ENCODE data around the gene KHK. TPM values are rescaled to one million over a fixed set of nuclear protein-coding genes. Genes with fewer than 3 reads are reported as not detected.
A peak's percentile ranks its signal among the peaks of the same experiment; 100 is the strongest.

The KHK gene
- total RNA-seq, 1 donor = 1.7 TPM

DNA sequence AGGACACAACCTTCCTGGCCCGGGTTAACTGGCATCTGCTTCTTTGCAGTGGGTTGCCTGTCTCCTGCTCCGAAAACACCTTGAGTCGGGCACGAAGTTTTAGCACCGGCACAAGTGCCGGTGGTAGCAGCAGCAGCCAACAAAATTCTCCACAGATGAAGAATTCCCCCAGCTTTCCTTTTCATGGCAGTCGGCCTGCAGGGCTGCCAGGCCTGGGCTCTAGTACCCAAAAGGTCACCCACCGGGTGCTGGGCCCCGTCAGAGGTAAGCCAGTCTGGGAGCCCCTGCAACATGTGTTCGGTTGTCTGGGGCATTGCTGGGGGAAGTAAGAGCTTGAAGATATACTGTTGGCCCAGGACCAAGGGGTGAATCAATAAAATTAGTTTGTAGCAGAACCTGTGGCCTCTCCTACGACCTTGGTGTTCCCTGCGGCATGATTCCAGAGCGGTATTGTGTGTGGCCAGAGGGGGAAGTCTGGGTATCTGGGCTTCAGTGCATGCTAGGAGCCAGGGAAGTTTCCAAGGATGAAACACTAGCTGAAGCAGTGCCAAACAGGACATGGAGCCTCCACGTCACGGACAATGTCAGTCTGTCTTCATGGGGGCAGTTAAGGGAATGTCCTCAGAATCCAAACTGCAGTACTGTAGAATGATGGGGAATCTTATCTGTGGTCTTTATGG lies 27.3 kb upstream of the KHK start:
- DNase-seq (ENCODE audit: low read depth) = no peak
- TF ChIP-seq, protein P1, sequence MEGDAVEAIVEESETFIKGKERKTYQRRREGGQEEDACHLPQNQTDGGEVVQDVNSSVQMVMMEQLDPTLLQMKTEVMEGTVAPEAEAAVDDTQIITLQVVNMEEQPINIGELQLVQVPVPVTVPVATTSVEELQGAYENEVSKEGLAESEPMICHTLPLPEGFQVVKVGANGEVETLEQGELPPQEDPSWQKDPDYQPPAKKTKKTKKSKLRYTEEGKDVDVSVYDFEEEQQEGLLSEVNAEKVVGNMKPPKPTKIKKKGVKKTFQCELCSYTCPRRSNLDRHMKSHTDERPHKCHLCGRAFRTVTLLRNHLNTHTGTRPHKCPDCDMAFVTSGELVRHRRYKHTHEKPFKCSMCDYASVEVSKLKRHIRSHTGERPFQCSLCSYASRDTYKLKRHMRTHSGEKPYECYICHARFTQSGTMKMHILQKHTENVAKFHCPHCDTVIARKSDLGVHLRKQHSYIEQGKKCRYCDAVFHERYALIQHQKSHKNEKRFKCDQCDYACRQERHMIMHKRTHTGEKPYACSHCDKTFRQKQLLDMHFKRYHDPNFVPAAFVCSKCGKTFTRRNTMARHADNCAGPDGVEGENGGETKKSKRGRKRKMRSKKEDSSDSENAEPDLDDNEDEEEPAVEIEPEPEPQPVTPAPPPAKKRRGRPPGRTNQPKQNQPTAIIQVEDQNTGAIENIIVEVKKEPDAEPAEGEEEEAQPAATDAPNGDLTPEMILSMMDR (IDR thresholded peaks at IDR 0.05; ENCODE audit: insufficient read depth, low read length) = no peak
- no peak overlapping the region for H3K4me3 ChIP-seq (ENCODE audit: low read depth, low read length)

DNA sequence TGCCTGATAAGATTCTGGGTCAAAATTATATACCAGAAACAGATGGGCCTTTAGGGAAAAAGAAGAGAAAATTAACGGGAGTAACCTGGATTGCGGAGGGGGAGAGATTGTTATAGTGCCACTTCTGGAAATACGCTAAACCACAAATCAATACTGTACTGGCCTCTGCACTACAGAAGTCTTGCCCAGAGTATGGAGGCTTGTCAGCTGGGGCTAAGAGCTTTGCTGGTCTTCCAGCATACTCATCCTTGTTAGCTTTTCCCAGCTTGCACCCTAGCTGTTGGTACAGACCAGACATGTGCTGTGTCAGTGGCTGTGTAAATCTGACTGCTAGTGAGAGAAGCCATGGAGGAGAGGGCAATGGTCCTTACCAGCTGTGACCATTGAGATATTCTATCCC lies 26.2 kb upstream of the KHK start:
- DNase-seq (ENCODE audit: low read depth) = no peak
- TF ChIP-seq, protein P1 (IDR thresholded peaks at IDR 0.05; ENCODE audit: insufficient read depth, low read length) = no peak
- no peak overlapping the region for H3K4me3 ChIP-seq (ENCODE audit: low read depth, low read length)

DNA sequence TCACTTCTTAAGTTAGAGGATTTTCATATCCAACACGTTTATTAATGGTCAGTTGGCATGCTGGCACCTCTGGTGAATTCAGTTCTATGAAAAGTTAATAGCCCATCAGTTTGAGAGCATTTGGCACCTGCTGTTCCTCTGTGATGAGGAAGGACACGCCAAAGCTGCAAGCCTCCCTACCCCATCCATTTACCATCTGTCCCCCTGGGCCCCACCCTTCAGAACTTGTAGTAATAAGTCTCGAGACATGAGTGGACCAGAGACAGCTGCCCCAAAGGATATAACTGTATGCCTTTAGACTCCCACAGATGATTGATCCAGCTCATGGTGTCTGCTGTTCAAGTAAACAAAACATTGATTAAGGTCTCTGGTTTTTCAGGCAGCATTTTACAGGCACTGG lies 21.4 kb upstream of the KHK start:
- no peak for DNase-seq (ENCODE audit: low read depth)
- no peak overlapping the region for H3K4me3 ChIP-seq (ENCODE audit: low read depth, low read length)
- TF ChIP-seq, protein P1 (IDR thresholded peaks at IDR 0.05; ENCODE audit: insufficient read depth, low read length) = no peak

DNA sequence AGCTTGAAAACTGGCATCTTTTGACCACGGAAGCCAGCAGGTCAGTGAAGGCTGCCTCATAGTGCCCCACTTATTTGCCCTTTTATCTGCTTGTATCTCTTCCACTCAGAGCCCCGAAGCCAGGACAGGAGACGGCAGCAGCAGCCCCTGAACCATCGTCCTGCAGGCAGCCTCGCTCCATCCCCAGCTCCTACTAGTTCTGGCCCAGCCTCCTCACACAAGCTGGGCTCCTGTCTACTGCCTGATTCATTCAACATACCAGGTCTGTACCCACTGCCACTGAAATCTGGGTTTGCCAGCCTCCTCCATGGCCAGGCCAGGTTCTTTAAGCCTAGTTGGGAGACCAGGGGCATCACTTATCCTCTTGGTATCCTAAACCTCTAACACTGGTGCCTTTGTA lies 19.2 kb upstream of the KHK start:
- no peak for DNase-seq (ENCODE audit: low read depth)
- no peak overlapping the region for H3K4me3 ChIP-seq (ENCODE audit: low read depth, low read length)
- TF ChIP-seq, protein P1 (IDR thresholded peaks at IDR 0.05; ENCODE audit: insufficient read depth, low read length) = no peak

DNA sequence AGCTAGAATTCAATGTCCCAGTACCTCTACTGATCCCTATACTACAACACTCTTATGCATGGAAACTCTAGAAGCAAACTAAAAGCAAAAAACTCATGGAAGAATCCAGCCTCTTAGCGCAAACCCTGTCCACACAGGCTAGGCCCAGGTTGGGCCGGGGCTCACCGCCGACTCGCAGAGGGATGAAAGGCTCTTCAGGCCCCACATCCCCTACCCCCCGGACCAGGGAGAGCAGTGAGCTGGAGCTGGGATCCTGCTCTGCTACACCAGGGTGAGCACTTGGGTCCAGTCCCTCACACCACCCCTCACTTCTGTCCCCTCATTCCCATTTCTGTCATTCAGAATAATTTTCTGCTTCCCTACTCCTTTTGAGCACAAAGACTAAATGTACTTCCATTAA lies 17.1 kb upstream of the KHK start:
- TF ChIP-seq, protein P1 (IDR thresholded peaks at IDR 0.05; ENCODE audit: insufficient read depth, low read length) = no peak
- peak overlapping the region; percentile 28 for H3K4me3 ChIP-seq (ENCODE audit: low read depth, low read length)
- no peak for DNase-seq (ENCODE audit: low read depth)

DNA sequence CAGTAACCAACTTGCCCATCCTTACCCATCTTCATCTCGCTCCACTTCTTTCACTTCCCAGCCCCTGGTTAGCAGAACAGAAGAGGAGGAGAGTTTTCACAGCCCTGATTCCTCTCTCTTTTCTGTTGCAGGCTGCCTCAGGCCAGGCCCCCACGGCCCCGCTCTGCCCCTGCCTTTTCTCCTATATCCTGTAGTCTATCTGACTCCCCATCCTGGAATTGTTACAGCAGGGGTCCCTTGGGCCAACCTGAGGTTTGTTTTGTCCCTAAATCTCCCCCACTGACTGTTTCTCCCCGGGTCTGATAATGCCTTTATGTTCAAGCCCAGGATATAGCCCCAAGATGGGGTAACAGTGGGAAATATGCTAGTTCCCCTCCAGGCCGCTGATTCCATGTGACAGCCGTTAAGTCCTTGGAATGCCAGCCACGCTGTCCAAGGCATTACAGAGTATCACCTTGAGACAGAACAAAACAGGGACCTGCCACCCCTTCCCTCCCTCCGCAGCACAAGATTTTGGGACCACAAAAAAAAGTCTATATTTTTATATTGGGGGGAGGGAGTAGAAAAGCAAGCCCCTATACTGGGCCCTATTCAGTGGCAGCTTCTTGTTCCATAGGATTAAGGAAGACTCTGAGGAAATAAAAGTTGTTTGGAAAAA lies 16.5 kb upstream of the KHK start:
- TF ChIP-seq, protein P1 (IDR thresholded peaks at IDR 0.05; ENCODE audit: insufficient read depth, low read length) = no peak
- peak overlapping the region; percentile 98 for H3K4me3 ChIP-seq (ENCODE audit: low read depth, low read length)
- DNase-seq (ENCODE audit: low read depth) = no peak
